SK-N-SH (cell line): ENCODE results near the gene ME3.

Source experiments
- MEF2A ChIP-seq: IDR thresholded peaks from 2 replicates; pipeline ENCODE4 v1.4.0; 2012; ENCODE audit warnings: low read depth, borderline replicate concordance
- MXI1 ChIP-seq: IDR thresholded peaks from 2 replicates; pipeline ENCODE4 v1.6.1; 2012; ENCODE audit warnings: mild to moderate bottlenecking, low read depth, low read length, improper control_type of control experiment
- NRF1 ChIP-seq: IDR thresholded peaks from 2 replicates; pipeline ENCODE4 v1.6.1; 2012; ENCODE audit warnings: low read depth, mild to moderate bottlenecking, low read length
- POLR2AphosphoS5 ChIP-seq: IDR thresholded peaks from 2 replicates; pipeline ENCODE4 v1.6.1; 2012; ENCODE audit warnings: low read depth, low read length
- RFX5 ChIP-seq: IDR thresholded peaks from 2 replicates; pipeline ENCODE4 v1.6.1; 2012; ENCODE audit warnings: mild to moderate bottlenecking, improper control_type of control experiment, low read length
- RXRA ChIP-seq: IDR thresholded peaks from 2 replicates; pipeline ENCODE4 v1.4.0; 2012; ENCODE audit warnings: low read depth, mild to moderate bottlenecking, borderline replicate concordance
- SMC3 ChIP-seq: IDR thresholded peaks from 2 replicates; pipeline ENCODE4 v1.6.1; 2012; ENCODE audit warnings: low read depth, low read length, improper control_type of control experiment
- TAF1 ChIP-seq: IDR thresholded peaks from 2 replicates; pipeline ENCODE4 v1.6.1; 2012; ENCODE audit warnings: low read depth, mild to moderate bottlenecking, low read length, moderate library complexity, borderline replicate concordance
- TF ChIP-seq, protein P1 (sequence below): fragments of 200-600 bp; sonication (generic); IDR thresholded peaks from 2 replicates; pipeline ENCODE4 v1.6.1; 2017; ENCODE audit warnings: antibody characterized with exemption, mild to moderate bottlenecking, moderate library complexity

GRCh38 chr11:86719781-86720463 is 47.5 kb upstream of the ME3 start:
- TF ChIP-seq, protein P1, sequence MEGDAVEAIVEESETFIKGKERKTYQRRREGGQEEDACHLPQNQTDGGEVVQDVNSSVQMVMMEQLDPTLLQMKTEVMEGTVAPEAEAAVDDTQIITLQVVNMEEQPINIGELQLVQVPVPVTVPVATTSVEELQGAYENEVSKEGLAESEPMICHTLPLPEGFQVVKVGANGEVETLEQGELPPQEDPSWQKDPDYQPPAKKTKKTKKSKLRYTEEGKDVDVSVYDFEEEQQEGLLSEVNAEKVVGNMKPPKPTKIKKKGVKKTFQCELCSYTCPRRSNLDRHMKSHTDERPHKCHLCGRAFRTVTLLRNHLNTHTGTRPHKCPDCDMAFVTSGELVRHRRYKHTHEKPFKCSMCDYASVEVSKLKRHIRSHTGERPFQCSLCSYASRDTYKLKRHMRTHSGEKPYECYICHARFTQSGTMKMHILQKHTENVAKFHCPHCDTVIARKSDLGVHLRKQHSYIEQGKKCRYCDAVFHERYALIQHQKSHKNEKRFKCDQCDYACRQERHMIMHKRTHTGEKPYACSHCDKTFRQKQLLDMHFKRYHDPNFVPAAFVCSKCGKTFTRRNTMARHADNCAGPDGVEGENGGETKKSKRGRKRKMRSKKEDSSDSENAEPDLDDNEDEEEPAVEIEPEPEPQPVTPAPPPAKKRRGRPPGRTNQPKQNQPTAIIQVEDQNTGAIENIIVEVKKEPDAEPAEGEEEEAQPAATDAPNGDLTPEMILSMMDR, result no peak
- no peak for TF ChIP-seq SMC3
- peak; percentile 85; the same call in 1 of the 2 replicates for TF ChIP-seq POLR2AphosphoS5
- TF ChIP-seq MEF2A, result peak; percentile 60
- TF ChIP-seq MXI1, result no peak
- no peak for TF ChIP-seq TAF1
- TF ChIP-seq NRF1, result no peak
- no peak for TF ChIP-seq RFX5
- TF ChIP-seq RXRA, result peak; percentile 83; the same call in 1 of the 2 replicates
